Measurements from ENCODE around the gene SBDS. TPM values are rescaled to one million over a fixed set of nuclear protein-coding genes. Genes with fewer than 3 reads are reported as not detected.
A peak's percentile ranks its signal among the peaks of the same experiment; 100 is the strongest.

Gene SBDS
- total RNA-seq, 1 donor from 2014 or later = 32.0 TPM

DNA sequence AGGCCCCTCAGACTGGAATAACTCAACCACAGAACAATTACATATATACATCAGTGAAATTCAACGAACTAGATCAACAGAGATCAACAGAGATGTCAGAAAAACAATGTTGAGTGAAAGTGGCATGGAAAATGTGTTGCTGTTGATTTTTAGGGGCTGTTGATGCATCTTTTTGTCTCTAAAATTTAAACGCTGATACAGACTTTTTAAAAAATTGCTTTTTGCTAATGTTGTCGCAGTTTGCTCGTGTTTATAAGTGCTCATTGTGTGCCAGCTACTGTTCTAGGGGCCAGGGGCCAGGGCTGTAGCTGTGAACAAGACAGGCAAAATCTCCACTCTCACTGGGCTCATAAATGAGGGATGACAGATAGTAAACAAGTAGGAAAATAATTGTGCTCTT is 56.1 kb downstream of the SBDS start:
- H3K36me3 Mint-ChIP-seq (ENCODE audit: insufficient read depth) = peaks cover 24% of the 10 kb centered on the region
- H3K4me3 Mint-ChIP-seq (ENCODE audit: low read depth) = no peak overlapping the region
- no peaks in the 10 kb centered on the region for H3K27me3 Mint-ChIP-seq
- TF ChIP-seq, protein P1, sequence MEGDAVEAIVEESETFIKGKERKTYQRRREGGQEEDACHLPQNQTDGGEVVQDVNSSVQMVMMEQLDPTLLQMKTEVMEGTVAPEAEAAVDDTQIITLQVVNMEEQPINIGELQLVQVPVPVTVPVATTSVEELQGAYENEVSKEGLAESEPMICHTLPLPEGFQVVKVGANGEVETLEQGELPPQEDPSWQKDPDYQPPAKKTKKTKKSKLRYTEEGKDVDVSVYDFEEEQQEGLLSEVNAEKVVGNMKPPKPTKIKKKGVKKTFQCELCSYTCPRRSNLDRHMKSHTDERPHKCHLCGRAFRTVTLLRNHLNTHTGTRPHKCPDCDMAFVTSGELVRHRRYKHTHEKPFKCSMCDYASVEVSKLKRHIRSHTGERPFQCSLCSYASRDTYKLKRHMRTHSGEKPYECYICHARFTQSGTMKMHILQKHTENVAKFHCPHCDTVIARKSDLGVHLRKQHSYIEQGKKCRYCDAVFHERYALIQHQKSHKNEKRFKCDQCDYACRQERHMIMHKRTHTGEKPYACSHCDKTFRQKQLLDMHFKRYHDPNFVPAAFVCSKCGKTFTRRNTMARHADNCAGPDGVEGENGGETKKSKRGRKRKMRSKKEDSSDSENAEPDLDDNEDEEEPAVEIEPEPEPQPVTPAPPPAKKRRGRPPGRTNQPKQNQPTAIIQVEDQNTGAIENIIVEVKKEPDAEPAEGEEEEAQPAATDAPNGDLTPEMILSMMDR (IDR thresholded peaks at IDR 0.05; ENCODE audit: unreplicated experiment) = no peak
- H3K4me1 Mint-ChIP-seq (ENCODE audit: low read depth) = no peaks in the 10 kb centered on the region
- H3K9me3 Mint-ChIP-seq (ENCODE audit: low read depth) = peaks cover 12% of the 10 kb centered on the region
- H3K27ac Mint-ChIP-seq = peak overlapping the region; percentile 60
- no peak for DNase-seq (ENCODE audit: low spot score, unreplicated experiment)

DNA sequence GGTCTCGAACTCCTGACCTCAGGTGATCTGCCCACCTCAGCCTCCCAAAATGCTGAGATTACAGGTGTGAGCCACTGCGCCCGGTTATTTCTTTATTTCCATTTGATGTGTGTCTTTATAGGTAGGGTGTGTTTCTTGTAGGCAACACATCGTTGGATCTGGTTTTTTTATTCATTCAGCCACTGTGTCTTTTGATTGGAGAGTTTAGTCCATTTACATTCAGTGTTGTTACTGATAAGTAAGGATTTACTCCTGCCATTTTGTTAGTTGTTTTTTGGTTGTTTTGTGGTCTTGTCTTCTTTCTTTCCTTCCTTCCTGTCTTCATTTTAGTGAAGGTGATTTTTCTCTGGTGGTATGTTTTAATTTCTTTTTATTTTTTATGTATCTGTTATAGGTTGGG is 57.4 kb downstream of the SBDS start:
- TF ChIP-seq, protein P1 (IDR thresholded peaks at IDR 0.05; ENCODE audit: unreplicated experiment) = no peak
- Mint-ChIP-seq H3K4me3 (ENCODE audit: low read depth) (no peak overlapping the region), H3K4me1 (ENCODE audit: low read depth) (peaks cover 4% of the 10 kb centered on the region), H3K27ac (no peak overlapping the region), H3K27me3 (no peaks in the 10 kb centered on the region), H3K9me3 (ENCODE audit: low read depth) (peaks cover 12% of the 10 kb centered on the region), H3K36me3 (ENCODE audit: insufficient read depth) (peaks cover 23% of the 10 kb centered on the region)
- no peak for DNase-seq (ENCODE audit: low spot score, unreplicated experiment)

Other genes with a start within 250 kb of the SBDS start
- gene TMEM248, start 74.4 kb downstream of the SBDS start, total RNA-seq = 71.8 and 77.2 TPM in 2 replicates
- 19.6 and 24.9 TPM in 2 replicates for gene TYW1, start 1.2 kb upstream of the SBDS start, total RNA-seq

All from progenitor cell of endocrine pancreas (in vitro differentiated cells).